ENCODE results near the gene TXNL4A.

GRCh38 chr18:79985172-79985571 is 3.2 kb downstream of the TXNL4A start:
- TF ChIP-seq, protein P1, sequence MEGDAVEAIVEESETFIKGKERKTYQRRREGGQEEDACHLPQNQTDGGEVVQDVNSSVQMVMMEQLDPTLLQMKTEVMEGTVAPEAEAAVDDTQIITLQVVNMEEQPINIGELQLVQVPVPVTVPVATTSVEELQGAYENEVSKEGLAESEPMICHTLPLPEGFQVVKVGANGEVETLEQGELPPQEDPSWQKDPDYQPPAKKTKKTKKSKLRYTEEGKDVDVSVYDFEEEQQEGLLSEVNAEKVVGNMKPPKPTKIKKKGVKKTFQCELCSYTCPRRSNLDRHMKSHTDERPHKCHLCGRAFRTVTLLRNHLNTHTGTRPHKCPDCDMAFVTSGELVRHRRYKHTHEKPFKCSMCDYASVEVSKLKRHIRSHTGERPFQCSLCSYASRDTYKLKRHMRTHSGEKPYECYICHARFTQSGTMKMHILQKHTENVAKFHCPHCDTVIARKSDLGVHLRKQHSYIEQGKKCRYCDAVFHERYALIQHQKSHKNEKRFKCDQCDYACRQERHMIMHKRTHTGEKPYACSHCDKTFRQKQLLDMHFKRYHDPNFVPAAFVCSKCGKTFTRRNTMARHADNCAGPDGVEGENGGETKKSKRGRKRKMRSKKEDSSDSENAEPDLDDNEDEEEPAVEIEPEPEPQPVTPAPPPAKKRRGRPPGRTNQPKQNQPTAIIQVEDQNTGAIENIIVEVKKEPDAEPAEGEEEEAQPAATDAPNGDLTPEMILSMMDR (IDR thresholded peaks at IDR 0.05) = no peak
- TF ChIP-seq USF1 (IDR thresholded peaks at IDR 0.05; ENCODE audit: borderline replicate concordance, low read depth) = no peak
- TF ChIP-seq, protein P2, sequence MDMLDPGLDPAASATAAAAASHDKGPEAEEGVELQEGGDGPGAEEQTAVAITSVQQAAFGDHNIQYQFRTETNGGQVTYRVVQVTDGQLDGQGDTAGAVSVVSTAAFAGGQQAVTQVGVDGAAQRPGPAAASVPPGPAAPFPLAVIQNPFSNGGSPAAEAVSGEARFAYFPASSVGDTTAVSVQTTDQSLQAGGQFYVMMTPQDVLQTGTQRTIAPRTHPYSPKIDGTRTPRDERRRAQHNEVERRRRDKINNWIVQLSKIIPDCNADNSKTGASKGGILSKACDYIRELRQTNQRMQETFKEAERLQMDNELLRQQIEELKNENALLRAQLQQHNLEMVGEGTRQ (IDR thresholded peaks at IDR 0.05; ENCODE audit: borderline replicate concordance, low read depth, low read length) = no peak
- TF ChIP-seq MXI1 (IDR thresholded peaks at IDR 0.05; ENCODE audit: low read depth, low read length) = no peak
- TF ChIP-seq FOXJ3 (CRISPR knock-in tag; IDR thresholded peaks at IDR 0.05) = no peak
- TF ChIP-seq SMC3 (IDR thresholded peaks at IDR 0.05; ENCODE audit: low read depth, low read length) = no peak
- no peak for TF ChIP-seq GABPA (IDR thresholded peaks at IDR 0.05; ENCODE audit: low read depth)
- no peak for TF ChIP-seq TAF1 (IDR thresholded peaks at IDR 0.05; ENCODE audit: borderline replicate concordance, low read depth, low read length)
- TF ChIP-seq, protein P3, sequence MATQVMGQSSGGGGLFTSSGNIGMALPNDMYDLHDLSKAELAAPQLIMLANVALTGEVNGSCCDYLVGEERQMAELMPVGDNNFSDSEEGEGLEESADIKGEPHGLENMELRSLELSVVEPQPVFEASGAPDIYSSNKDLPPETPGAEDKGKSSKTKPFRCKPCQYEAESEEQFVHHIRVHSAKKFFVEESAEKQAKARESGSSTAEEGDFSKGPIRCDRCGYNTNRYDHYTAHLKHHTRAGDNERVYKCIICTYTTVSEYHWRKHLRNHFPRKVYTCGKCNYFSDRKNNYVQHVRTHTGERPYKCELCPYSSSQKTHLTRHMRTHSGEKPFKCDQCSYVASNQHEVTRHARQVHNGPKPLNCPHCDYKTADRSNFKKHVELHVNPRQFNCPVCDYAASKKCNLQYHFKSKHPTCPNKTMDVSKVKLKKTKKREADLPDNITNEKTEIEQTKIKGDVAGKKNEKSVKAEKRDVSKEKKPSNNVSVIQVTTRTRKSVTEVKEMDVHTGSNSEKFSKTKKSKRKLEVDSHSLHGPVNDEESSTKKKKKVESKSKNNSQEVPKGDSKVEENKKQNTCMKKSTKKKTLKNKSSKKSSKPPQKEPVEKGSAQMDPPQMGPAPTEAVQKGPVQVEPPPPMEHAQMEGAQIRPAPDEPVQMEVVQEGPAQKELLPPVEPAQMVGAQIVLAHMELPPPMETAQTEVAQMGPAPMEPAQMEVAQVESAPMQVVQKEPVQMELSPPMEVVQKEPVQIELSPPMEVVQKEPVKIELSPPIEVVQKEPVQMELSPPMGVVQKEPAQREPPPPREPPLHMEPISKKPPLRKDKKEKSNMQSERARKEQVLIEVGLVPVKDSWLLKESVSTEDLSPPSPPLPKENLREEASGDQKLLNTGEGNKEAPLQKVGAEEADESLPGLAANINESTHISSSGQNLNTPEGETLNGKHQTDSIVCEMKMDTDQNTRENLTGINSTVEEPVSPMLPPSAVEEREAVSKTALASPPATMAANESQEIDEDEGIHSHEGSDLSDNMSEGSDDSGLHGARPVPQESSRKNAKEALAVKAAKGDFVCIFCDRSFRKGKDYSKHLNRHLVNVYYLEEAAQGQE (IDR thresholded peaks at IDR 0.05; ENCODE audit: low read depth, low read length) = no peak
- no peak for TF ChIP-seq EZH2phosphoT487 (IDR thresholded peaks at IDR 0.05; ENCODE audit: borderline replicate concordance, low read depth)

Data from SK-N-SH (cell line).